Activated T-cell treated with anti-CD3 and anti-CD28 coated beads, Interleukin-2, amount 50 U/mL, for 24 hours (primary cell): ENCODE measurements around the gene DAPK2.

ENCODE experiments used
- DNase-seq: peaks from one replicate; pipeline ENCODE4 v3.0.0-alpha.2; 2020
- H3K27ac Mint-ChIP-seq: 2 replicates; pipeline ENCODE4 v1.8.0; 2020; ENCODE audit warnings: mild to moderate bottlenecking, mixed read lengths
- H3K27me3 Mint-ChIP-seq: 2 replicates; pipeline ENCODE4 v1.8.0; 2020; ENCODE audit warnings: mixed read lengths
- H3K36me3 Mint-ChIP-seq: 2 replicates; pipeline ENCODE4 v1.8.0; 2020; ENCODE audit warnings: low read depth, mixed read lengths
- H3K4me1 Mint-ChIP-seq: 2 replicates; pipeline ENCODE4 v1.8.0; 2020; ENCODE audit warnings: low read depth, mixed read lengths
- H3K4me3 Mint-ChIP-seq: 2 replicates; pipeline ENCODE4 v1.8.0; 2020; ENCODE audit warnings: mild to moderate bottlenecking, moderate library complexity, mixed read lengths
- H3K9me3 Mint-ChIP-seq: 2 replicates; pipeline ENCODE4 v1.8.0; 2020; ENCODE audit warnings: mixed read lengths

The DAPK2 gene

DNA sequence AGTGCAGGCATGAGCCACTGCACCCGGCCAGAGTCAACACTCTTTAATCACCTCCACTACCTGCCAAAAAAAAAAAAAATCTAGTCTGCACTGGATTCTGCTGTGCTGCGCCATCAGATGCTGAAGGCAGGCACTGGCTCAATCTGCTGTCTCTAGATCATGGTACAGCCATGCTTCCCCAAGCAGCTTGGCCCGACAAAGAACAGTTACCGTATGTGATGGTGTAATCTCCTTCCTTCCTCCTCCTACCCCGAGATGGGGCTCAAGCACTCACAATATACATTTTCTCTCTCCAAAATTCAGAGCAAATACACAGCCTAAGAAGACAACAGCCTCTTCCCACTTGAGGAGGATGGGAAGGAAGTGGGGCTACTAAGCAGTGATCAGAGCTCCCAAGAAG, 45.1 kb downstream of the DAPK2 start:
- no peaks in the 10 kb centered on the region for H3K27me3 Mint-ChIP-seq
- peaks cover 7% of the 10 kb centered on the region for H3K4me1 Mint-ChIP-seq
- H3K36me3 Mint-ChIP-seq: no peaks in the 10 kb centered on the region
- no peak overlapping the region for H3K27ac Mint-ChIP-seq
- DNase-seq: no peak
- no peak overlapping the region for H3K4me3 Mint-ChIP-seq
- H3K9me3 Mint-ChIP-seq: no peaks in the 10 kb centered on the region

DNA sequence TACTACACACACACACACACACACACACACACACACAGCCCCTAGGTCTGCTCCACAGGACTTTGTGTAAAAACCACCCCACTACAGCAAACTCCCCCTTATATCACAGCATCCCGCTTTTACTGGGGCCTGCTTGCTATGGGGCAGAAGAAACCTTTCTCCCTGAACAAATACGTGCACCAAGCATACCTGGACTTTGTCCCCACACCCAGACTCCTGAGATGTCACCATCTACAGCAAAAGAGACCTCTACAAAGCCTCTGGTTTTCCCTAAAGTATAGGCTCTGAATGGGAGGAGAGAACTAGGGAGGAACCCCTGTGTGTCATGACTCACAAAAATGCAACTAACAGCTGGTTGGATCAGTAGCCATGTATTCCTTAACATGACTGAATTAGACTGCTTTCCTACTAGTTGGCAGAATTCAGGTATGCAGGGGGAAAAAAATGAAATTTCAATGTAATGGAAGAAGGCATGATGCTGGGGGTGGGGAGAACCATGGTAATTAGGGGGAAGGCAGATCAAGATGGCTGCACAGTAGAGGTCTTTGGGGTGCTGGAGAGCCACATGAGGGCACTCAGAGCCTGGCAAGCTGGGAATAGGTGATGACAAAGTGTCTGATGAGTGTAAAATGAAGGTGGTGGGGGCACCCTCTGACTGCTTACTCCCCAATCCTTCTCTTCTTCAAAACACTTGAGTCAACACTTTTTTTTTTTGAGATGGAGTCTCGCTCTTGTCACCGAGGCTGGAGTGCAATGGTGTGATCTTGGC, 45.9 kb downstream of the DAPK2 start:
- no peak overlapping the region for H3K27ac Mint-ChIP-seq
- H3K4me1 Mint-ChIP-seq: peaks cover 7% of the 10 kb centered on the region
- no peaks in the 10 kb centered on the region for H3K36me3 Mint-ChIP-seq
- no peaks in the 10 kb centered on the region for H3K27me3 Mint-ChIP-seq
- no peak for DNase-seq
- H3K4me3 Mint-ChIP-seq: no peak overlapping the region
- H3K9me3 Mint-ChIP-seq: no peaks in the 10 kb centered on the region

DNA sequence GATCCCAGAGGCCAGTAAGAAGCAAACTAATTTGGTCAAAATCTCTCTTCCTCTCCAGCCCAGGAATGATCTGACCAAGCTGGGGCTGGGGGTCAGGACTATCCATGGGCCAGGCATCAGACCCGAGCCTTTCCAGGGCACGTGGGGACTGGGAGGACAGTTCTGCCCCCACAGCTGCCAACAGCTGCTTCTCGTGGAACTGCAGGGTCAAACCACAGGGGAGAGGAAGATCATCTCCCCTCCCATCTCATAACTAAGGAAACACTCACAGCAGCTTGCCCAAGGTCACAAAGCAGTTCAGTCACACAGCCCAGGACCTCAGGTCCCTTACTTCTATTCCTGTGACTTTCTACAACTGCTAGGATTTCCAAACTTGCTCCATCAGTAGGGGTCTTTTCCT, 47.1 kb downstream of the DAPK2 start:
- Mint-ChIP-seq H3K4me1 (peaks cover 5% of the 10 kb centered on the region), H3K27me3 (no peaks in the 10 kb centered on the region), H3K36me3 (no peaks in the 10 kb centered on the region), H3K9me3 (no peaks in the 10 kb centered on the region), H3K27ac (peak overlapping the region; percentile 3), H3K4me3 (no peak overlapping the region)
- no peak for DNase-seq

DNA sequence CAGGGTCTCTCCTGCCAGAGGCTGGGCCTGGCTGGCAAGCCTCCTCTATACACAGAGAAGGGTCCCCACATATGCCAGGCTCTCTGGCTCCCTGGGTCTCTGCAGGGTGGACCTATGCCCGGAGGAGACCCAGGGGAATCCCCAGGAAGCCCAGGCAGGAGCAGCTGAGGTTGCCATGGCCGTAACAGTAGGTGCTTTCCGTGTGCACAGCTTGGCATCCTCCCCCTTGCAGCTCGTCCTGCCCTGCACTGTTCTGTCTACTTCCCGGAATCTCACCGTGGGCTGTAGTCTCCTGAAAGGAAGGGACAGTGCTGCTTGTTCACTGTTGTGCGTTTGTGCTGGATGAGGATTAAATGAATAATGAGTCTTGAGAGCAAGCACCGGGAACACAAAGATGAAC, 47.8 kb downstream of the DAPK2 start:
- H3K9me3 Mint-ChIP-seq: no peaks in the 10 kb centered on the region
- peaks cover 5% of the 10 kb centered on the region for H3K4me1 Mint-ChIP-seq
- no peak overlapping the region for H3K27ac Mint-ChIP-seq
- no peaks in the 10 kb centered on the region for H3K27me3 Mint-ChIP-seq
- DNase-seq: no peak
- H3K4me3 Mint-ChIP-seq: no peak overlapping the region
- no peaks in the 10 kb centered on the region for H3K36me3 Mint-ChIP-seq

DNA sequence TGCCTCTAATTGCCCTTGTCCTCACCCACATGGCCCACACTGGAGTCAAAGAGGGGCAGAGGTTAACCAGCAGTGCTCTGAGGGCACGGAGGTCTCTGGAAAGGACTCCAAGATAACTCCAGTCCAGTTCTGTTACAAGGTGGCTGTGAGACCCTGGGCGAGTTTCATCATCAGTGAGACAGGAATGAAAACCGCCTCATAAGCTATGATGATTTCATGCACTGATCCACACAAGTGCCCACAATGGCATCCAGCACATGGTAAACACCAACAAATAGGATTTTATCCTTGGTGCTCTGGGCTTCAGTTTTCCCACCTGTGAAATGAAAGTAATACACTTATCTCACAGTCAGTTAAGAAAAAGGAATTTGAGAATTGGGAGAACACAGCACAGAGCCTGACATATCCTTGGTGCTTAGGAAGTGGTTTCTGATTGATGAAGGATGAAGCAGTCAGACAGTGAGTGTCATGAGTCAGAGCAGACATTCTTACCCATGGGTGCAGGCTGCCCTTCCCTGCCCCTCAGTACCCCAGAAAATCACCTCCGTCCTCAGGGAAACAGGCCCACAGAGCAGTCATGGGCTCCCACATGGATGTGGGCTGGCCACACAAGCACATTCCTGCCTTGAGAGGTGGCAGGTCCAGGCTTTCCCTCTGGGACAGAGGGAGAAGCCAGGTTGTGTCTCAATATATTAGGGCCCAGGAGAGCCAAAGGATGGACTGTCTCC, 48.4 kb downstream of the DAPK2 start:
- Mint-ChIP-seq H3K4me1 (peaks cover 5% of the 10 kb centered on the region), H3K9me3 (no peaks in the 10 kb centered on the region), H3K27ac (peak overlapping the region; percentile 20), H3K27me3 (no peaks in the 10 kb centered on the region), H3K4me3 (no peak overlapping the region), H3K36me3 (no peaks in the 10 kb centered on the region)
- no peak for DNase-seq

DNA sequence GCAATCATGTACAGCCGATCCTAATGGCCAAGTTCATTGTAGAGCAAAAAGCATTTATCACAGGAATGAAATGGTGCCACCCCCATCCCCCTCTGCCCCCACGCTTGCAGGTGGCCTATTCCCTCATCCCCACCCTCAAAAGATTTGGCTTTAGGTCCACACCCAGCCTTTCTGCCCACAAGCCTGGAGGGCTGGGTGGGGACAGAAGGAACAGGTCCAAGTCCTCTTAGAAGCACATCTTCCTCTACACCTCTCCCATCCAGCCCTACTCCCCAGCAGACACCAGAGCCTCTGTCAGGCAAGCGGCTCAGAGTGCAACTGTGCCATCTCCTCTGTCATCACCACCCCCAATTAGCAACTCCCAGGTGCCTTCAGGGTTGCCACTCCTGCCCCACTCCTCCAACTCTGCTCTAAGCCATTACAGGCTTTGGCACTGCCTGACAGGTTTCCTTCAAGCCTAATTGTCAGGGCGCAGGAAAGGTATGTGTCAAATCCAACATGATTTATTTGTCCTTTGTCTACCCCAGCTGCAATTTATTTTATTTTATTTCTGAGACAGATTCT, 49.4 kb downstream of the DAPK2 start:
- H3K27me3 Mint-ChIP-seq: no peaks in the 10 kb centered on the region
- no peak overlapping the region for H3K27ac Mint-ChIP-seq
- no peaks in the 10 kb centered on the region for H3K9me3 Mint-ChIP-seq
- H3K4me3 Mint-ChIP-seq: no peak overlapping the region
- H3K36me3 Mint-ChIP-seq: no peaks in the 10 kb centered on the region
- H3K4me1 Mint-ChIP-seq: peaks cover 10% of the 10 kb centered on the region
- DNase-seq: no peak

DNA sequence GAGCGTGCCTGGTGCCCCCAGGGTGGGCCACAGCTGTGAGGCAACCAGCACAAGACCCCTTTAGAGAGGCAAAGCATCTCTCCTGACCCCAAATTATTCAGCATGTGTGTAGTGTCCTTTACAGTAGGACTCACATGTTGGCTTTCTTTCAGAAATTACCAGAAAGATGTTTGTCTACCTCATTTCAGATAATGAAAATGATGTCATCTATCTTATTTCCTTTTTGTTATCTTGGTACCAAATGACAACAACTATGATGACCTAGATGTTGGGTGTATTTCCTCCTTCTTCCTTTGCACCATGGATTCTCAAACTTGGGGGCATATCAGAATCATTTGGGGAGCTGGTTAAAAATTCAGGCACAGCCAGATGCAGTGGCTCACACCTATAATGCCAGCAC, 50.5 kb downstream of the DAPK2 start:
- no peak for DNase-seq
- no peaks in the 10 kb centered on the region for H3K27me3 Mint-ChIP-seq
- H3K4me1 Mint-ChIP-seq: peaks cover 13% of the 10 kb centered on the region
- H3K36me3 Mint-ChIP-seq: no peaks in the 10 kb centered on the region
- H3K27ac Mint-ChIP-seq: no peak overlapping the region
- no peak overlapping the region for H3K4me3 Mint-ChIP-seq
- H3K9me3 Mint-ChIP-seq: no peaks in the 10 kb centered on the region

DNA sequence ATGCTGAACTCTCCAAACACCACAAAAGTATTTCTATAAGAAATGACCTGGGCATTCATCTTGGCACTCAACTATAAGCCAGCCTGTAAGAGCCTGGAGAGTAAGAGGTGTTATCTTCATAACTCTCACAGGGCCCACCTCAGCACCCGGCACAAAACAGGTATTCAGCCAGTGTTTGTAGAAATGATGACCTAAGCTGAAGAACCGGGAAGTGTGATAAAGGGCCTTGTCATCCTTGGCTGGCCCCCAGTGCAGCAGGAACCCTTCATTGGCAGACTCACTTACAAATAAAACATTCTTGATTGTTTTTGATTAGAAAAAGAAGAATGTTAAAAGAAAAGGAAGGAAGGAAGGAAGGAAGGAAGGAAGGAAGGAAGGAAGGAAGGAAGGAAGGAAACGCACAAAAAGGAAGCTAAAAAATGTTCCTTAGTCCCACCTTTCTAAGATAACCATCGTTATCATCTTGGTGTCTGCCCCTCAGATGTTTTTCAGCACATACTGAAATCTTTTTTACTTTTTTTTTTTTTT, 52.1 kb downstream of the DAPK2 start:
- H3K9me3 Mint-ChIP-seq: no peaks in the 10 kb centered on the region
- H3K36me3 Mint-ChIP-seq: no peaks in the 10 kb centered on the region
- H3K4me3 Mint-ChIP-seq: no peak overlapping the region
- no peak overlapping the region for H3K27ac Mint-ChIP-seq
- H3K4me1 Mint-ChIP-seq: peaks cover 13% of the 10 kb centered on the region
- no peak for DNase-seq
- no peaks in the 10 kb centered on the region for H3K27me3 Mint-ChIP-seq

DNA sequence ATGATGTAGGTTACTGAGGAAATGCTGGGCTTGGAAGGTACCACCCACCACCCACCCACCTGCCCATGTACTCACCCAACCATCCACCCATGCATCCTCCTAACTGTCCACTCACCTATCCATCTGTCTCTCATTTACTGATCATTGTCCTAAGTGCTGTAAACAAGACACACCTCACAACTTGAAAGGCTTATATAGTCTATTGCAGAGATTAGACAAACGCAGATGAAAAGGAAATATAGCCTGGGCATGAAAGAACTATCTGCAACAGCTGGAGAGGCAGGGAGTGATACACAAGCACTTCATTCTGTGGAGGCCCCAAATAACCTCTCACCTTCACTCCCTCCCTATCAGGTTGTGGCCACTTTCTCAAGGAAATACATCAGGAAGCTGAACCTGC, 54.0 kb downstream of the DAPK2 start:
- Mint-ChIP-seq H3K27ac (no peak overlapping the region), H3K4me3 (no peak overlapping the region), H3K36me3 (no peaks in the 10 kb centered on the region), H3K27me3 (no peaks in the 10 kb centered on the region), H3K4me1 (peaks cover 13% of the 10 kb centered on the region), H3K9me3 (no peaks in the 10 kb centered on the region)
- DNase-seq: no peak

DNA sequence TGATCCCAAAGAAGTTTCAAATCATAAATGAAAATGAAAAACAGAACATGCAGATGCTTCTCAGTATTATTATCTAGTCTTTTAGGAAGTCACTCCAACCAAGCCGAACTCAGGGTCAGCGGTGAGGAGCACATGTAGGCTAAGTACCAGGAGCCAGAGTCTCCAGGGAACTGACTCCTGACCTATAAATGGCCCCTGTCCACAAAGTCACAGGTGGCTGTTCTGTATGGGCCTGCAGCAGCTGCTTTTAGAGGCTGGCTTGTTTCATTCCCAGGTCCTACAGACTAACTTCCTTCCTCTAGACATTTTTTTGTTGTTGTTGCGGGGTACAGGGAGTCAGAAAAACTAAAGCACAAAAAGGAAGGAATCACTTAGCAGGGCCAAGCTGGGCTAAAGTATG, 54.6 kb downstream of the DAPK2 start:
- Mint-ChIP-seq H3K36me3 (no peaks in the 10 kb centered on the region), H3K4me3 (no peak overlapping the region)

DNA sequence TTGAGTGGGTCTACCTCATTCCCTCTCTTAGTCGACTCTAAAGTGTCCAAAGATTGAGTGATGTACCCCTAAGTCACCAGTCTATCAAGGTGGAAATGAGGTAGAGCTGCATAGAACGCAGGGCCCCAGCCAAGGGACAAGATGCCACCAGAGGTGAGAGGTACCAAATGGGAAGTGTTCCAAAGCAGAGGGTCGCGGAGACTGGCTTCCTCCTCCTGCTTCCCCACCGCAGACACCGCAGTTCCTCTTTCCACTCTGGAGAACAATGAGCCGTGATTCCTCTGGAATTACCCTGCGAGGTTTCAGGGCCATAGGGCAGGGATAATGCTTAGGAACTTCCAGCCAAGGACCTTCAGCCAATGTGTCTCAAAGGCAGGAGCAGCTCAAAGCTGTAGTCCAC, 55.8 kb downstream of the DAPK2 start:
- Mint-ChIP-seq H3K36me3 (no peaks in the 10 kb centered on the region), H3K9me3 (no peaks in the 10 kb centered on the region), H3K27me3 (no peaks in the 10 kb centered on the region), H3K27ac (no peak overlapping the region), H3K4me1 (peaks cover 22% of the 10 kb centered on the region), H3K4me3 (no peak overlapping the region)
- no peak for DNase-seq

More for the DNA sequence above, 54.6 kb downstream of the DAPK2 start:
- no peak for DNase-seq
- no peak overlapping the region for H3K27ac Mint-ChIP-seq
- H3K9me3 Mint-ChIP-seq: no peaks in the 10 kb centered on the region
- no peaks in the 10 kb centered on the region for H3K27me3 Mint-ChIP-seq
- H3K4me1 Mint-ChIP-seq: peaks cover 18% of the 10 kb centered on the region

DNA sequence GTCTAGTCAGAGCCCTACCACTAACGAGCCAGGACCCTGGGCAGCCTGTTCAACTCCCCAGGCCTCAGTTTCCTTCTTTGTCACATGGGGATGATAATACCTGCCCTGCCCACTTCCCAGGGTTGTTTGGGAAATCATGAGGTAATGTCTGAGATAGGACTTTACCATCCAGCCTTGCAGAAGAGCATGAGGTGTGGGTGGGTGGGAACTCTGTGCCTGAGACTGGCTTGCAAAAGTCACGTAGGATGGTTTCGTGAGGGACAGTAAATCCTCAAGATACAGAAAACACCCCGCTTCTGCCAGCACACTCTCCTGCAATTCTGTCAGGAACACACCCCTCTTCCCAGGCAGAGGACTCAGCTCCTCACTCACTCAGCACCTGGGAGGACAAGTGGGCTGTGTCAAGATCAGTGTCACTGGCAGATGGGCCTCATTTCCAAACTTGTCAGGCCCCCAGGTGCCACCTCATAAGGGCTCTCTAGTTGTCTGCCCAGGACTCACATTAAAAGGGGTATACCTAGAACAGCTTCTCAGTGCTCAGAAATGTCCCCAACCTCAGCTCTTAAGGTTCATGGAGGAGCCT, 58.4 kb downstream of the DAPK2 start:
- Mint-ChIP-seq H3K27me3 (no peaks in the 10 kb centered on the region), H3K27ac (no peak overlapping the region), H3K9me3 (no peaks in the 10 kb centered on the region), H3K36me3 (no peaks in the 10 kb centered on the region), H3K4me3 (no peak overlapping the region), H3K4me1 (peaks cover 17% of the 10 kb centered on the region)
- no peak for DNase-seq

DNA sequence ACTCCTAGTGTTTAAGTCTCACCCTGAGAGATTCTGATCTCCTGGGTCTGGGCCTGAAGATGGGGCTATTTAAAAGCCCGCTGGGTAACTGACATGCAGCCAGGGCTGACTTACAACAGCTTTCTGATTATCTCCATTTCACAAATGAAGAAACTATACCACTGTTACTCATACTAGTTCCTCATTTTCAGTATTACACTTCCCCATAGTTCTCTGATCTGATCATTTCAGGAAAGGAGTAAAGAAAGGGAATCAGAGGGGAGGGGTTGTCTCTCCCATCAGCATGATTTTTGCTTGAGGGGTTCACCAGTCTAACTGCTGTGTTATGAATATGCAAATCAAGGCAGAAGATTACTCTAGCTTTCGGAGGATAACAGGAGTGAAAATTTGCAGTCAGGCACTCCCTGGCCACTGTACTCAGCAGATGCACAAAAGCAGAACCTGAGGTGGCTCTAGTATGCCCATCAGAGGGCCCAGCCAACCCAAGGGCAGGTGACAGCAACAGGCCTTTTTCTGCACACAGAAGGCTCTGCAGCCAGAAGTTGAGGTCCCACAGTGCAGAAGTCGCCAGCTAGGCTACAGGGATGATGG, 59.4 kb downstream of the DAPK2 start:
- Mint-ChIP-seq H3K36me3 (no peaks in the 10 kb centered on the region), H3K9me3 (no peaks in the 10 kb centered on the region), H3K27ac (peak overlapping the region; percentile 51), H3K4me3 (no peak overlapping the region), H3K27me3 (no peaks in the 10 kb centered on the region), H3K4me1 (peaks cover 12% of the 10 kb centered on the region)
- DNase-seq: no peak

DNA sequence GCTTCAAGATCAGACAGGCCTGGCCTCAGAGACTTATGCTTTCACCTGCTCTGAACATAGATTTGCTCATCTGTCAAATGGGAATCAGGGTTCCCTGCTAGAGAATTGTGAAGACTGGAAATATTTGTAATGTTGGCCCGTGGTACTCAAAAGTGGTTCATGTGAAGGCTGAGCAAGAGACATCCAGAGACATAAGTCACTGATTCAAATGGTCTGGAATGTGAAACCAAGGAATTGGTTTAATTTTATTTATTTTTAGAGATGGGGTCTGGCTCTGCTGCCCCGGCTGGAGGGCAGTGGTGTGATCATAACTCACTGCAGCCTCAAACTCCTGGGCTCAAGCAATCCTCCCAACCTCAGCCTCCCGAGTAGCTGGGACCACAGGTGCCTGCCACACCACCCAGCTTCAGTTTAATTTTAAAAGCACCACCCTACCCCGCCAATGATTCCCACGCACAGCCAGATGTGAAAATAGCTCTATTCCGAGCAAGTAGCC, 60.1 kb downstream of the DAPK2 start:
- H3K4me1 Mint-ChIP-seq: peaks cover 9% of the 10 kb centered on the region
- no peaks in the 10 kb centered on the region for H3K27me3 Mint-ChIP-seq
- H3K36me3 Mint-ChIP-seq: no peaks in the 10 kb centered on the region
- DNase-seq: no peak
- no peak overlapping the region for H3K4me3 Mint-ChIP-seq
- no peaks in the 10 kb centered on the region for H3K9me3 Mint-ChIP-seq
- H3K27ac Mint-ChIP-seq: peak overlapping the region; percentile 51
